Measurements from ENCODE around the gene CUX1.

- TF ChIP-seq POLR2AphosphoS5 (IDR thresholded peaks at IDR 0.05; ENCODE audit: low read depth, low read length) (no peak), POLR2A (IDR thresholded peaks at IDR 0.05; ENCODE audit: low read depth, low read length) (no peak), TAF1 (IDR thresholded peaks at IDR 0.05; ENCODE audit: low read depth, low read length) (no peak), PAX5 (IDR thresholded peaks at IDR 0.05; ENCODE audit: insufficient read depth, low read length, severe bottlenecking) (no peak)
Observed at GRCh38 chr7:101913851-101914250, 96.4 kb downstream of the CUX1 start.

All from GM12891 (cell line).